Testis (tissue), 3 donors: Measurements from ENCODE around the gene PGAM2. TPM values are rescaled to one million over a fixed set of nuclear protein-coding genes. Genes with fewer than 3 reads are reported as not detected.

ENCODE experiments used
- DNase-seq: peaks from one replicate; pipeline ENCODE4 v3.0.0-alpha.2; 2019
- H3K27ac ChIP-seq, 2 donors: fragments of 200-600 bp; sonication (generic); one replicate each; pipeline ENCODE4 v1.5.1; 2019
- H3K27me3 ChIP-seq: fragments of 200-600 bp; sonication (generic); one replicate; pipeline ENCODE4 v1.5.1; 2019
- H3K36me3 ChIP-seq: fragments of 200-600 bp; sonication (generic); one replicate; pipeline ENCODE4 v1.5.1; 2017; ENCODE audit warnings: low read depth; ENCODE audit errors: missing control alignments
- H3K4me1 ChIP-seq: fragments of 200-600 bp; sonication (generic); one replicate; pipeline ENCODE4 v1.5.1; 2019
- H3K4me3 ChIP-seq, 2 donors: fragments of 200-600 bp; sonication (generic); one replicate each; pipeline ENCODE4 v1.5.1; 2017 to 2019
- H3K9me3 ChIP-seq: fragments of 200-600 bp; sonication (generic); one replicate; pipeline ENCODE4 v1.5.1; 2017
- CTCF ChIP-seq, 3 experiments: fragments of 450-650 bp in 2 of 3; fragments of 200-600 bp in 1 of 3; sonication (generic) in 1 of 3; IDR thresholded peaks; one replicate each; pipeline ENCODE4 v1.5.1; 2016 to 2019; ENCODE audit warnings: antibody characterized with exemption in 3 of 3, mild to moderate bottlenecking in 2 of 3, moderate library complexity in 1 of 3
- POLR2A ChIP-seq: fragments of 450-650 bp; IDR thresholded peaks from one replicate; pipeline ENCODE4 v1.6.1; 2017; ENCODE audit warnings: antibody characterized with exemption, mild to moderate bottlenecking, moderate library complexity
- WGBS, 2 donors: methylation state at CpG; one replicate each; pipeline ENCODE4 v1.1.5; 2018; 5-methylcytosine and 5-hydroxymethylcytosine counted together
- intact Hi-C: fragments of 100-400 bp; cut with DNase I; formaldehyde crosslinking; loops from one replicate; pipeline ENCODE4 v1.15.1; 2023; ENCODE audit warnings: low total_unique reads
- polyA plus RNA-seq: library from polyadenylated mRNA; stranded (reverse); fragments of 350-450 nt; fragmentation: Illumina TruSeq; extraction: RNeasy Lipid Tissue Mini Kit (QIAGEN cat#74804); gene quantifications from one replicate; pipeline ENCODE4 v1.2.3, GENCODE V29; 2014; ENCODE audit warnings: low read depth, low replicate concordance; ENCODE audit not compliant: insufficient read depth
- total RNA-seq, 2 donors: library from RNA; depleted of rRNA; stranded (reverse); fragments of >200 nt; gene quantifications; one replicate each; pipeline ENCODE4 v1.2.3, GENCODE V29; 2016

The PGAM2 gene
- total and polyA plus RNA-seq, 3 donors from 2014 or later, result 85.1 to 298 (median 139) TPM

- no peaks in the 10 kb centered on the region for H3K4me1 ChIP-seq
Measured at GRCh38 chr7:44112231-44112996, 47.0 kb upstream of the PGAM2 start.

GRCh38 chr7:44111761-44112160 is 46.4 kb upstream of the PGAM2 start:
- Histone ChIP-seq H3K27me3 (no peaks in the 10 kb centered on the region), H3K9me3 (no peaks in the 10 kb centered on the region), H3K4me1 (peaks cover under 1% of the 10 kb centered on the region), H3K27ac (no peak overlapping the region), H3K4me3 (no peak overlapping the region), H3K36me3 (no peaks in the 10 kb centered on the region)
- TF ChIP-seq CTCF (IDR thresholded peaks at IDR 0.05) (no peak), POLR2A (no peak)
- DNase-seq, result no peak
- intact Hi-C loops, result no loop called here
- 52 to 57% methylated on average over 4 to 11 of the region's 16 CpGs for WGBS, 2 donors

More at GRCh38 chr7:44112231-44112996, 47.0 kb upstream of the PGAM2 start:
- Histone ChIP-seq H3K27ac (no peak overlapping the region), H3K4me3 (no peak overlapping the region), H3K27me3 (no peaks in the 10 kb centered on the region), H3K36me3 (no peaks in the 10 kb centered on the region), H3K9me3 (no peaks in the 10 kb centered on the region)
- DNase-seq, result no peak
- no peak for TF ChIP-seq CTCF (IDR thresholded peaks at IDR 0.05)
- TF ChIP-seq POLR2A, result no peak
- WGBS, 2 donors, result 40 to 43% methylated on average over 12 to 41 of the region's 41 CpGs
- intact Hi-C loops, result no loop called here

GRCh38 chr7:44110719-44111635 is 45.6 kb upstream of the PGAM2 start:
- H3K9me3 ChIP-seq, result no peaks in the 10 kb centered on the region
- intact Hi-C loops, result no loop called here
- H3K36me3 ChIP-seq, result no peaks in the 10 kb centered on the region
- 77 to 84% methylated on average over 10 to 27 of the region's 27 CpGs for WGBS, 2 donors
- TF ChIP-seq POLR2A, result no peak
- no peak for TF ChIP-seq CTCF (IDR thresholded peaks at IDR 0.05)
- no peak overlapping the region for H3K4me3 ChIP-seq
- no peak overlapping the region for H3K27ac ChIP-seq
- peaks cover 6% of the 10 kb centered on the region for H3K4me1 ChIP-seq
- H3K27me3 ChIP-seq, result no peaks in the 10 kb centered on the region
- DNase-seq, result no peak

- no peak for DNase-seq
- Histone ChIP-seq H3K4me1 (peaks cover 6% of the 10 kb centered on the region), H3K36me3 (no peaks in the 10 kb centered on the region), H3K4me3 (no peak overlapping the region), H3K9me3 (no peaks in the 10 kb centered on the region), H3K27ac (no peak overlapping the region), H3K27me3 (no peaks in the 10 kb centered on the region)
- no peak for TF ChIP-seq POLR2A
- TF ChIP-seq CTCF (IDR thresholded peaks at IDR 0.05), result no peak
- intact Hi-C loops, result no loop called here
- 80 to 92% methylated on average over 1 to 18 of the region's 18 CpGs for WGBS, 2 donors
Measured at GRCh38 chr7:44109991-44110390, 44.6 kb upstream of the PGAM2 start.
